Small intestine (tissue), 7 donors: Measurements from ENCODE around the gene SEC16A. TPM values are rescaled to one million over a fixed set of nuclear protein-coding genes. Genes with fewer than 3 reads are reported as not detected.

Source experiments
- DNase-seq, 2 donors: peaks; one replicate each; pipeline versions ENCODE4 v3.0.0 to v3.0.0-alpha.2; 2013
- FAIRE-seq: peaks from 2 replicates; lab custom pipeline; 2012; peaks lifted over from hg19 to GRCh38; lab: Jason Lieb, UNC
- H3K27ac ChIP-seq, 3 donors: one replicate each; pipeline ENCODE4 v1.5.1; 2013; ENCODE audit warnings: low read length in 2 of 3, mild to moderate bottlenecking in 2 of 3, control low read depth in 1 of 3, inconsistent platforms in 1 of 3, low read depth in 1 of 3, moderate library complexity in 1 of 3
- H3K27me3 ChIP-seq, 3 donors: one replicate each; pipeline ENCODE4 v1.6.1; 2013; ENCODE audit warnings: low read length in 3 of 3, inconsistent platforms in 1 of 3; ENCODE audit not compliant: control insufficient read depth in 3 of 3, insufficient read depth in 3 of 3
- H3K36me3 ChIP-seq, 3 donors: one replicate each; pipeline ENCODE4 v1.6.1; 2013; ENCODE audit warnings: low read length in 3 of 3, inconsistent platforms in 1 of 3, low read depth in 1 of 3, mild to moderate bottlenecking in 1 of 3, moderate library complexity in 1 of 3; ENCODE audit not compliant: control insufficient read depth in 3 of 3, insufficient read depth in 2 of 3
- H3K4me1 ChIP-seq, 3 donors: one replicate each; pipeline ENCODE4 v1.6.1; 2013; ENCODE audit warnings: low read length in 2 of 3, inconsistent platforms in 1 of 3, low read depth in 1 of 3, mild to moderate bottlenecking in 1 of 3, moderate library complexity in 1 of 3; ENCODE audit not compliant: control insufficient read depth in 3 of 3, insufficient read depth in 2 of 3
- H3K4me3 ChIP-seq, 3 donors: one replicate each; pipeline ENCODE4 v1.5.1; 2013; ENCODE audit warnings: low read length in 3 of 3, control low read depth in 1 of 3, inconsistent platforms in 1 of 3, low read depth in 1 of 3, mild to moderate bottlenecking in 1 of 3, moderate library complexity in 1 of 3
- H3K9me3 ChIP-seq, 2 donors: one replicate each; pipeline ENCODE4 v1.6.1; 2013; ENCODE audit warnings: low read depth in 1 of 2, low read length in 1 of 2; ENCODE audit not compliant: control insufficient read depth in 2 of 2, insufficient read depth in 1 of 2
- WGBS, 3 donors: extraction: QIAGEN DNeasy Blood & Tissue Kit; methylation state at CpG; one replicate each; pipeline ENCODE4 v1.1.7; 2013; 5-methylcytosine and 5-hydroxymethylcytosine counted together
- polyA plus RNA-seq, 4 donors: library from polyadenylated mRNA; stranded (reverse) in 3 of 4; unstranded in 1 of 4; fragments of 200-250 nt in 3 of 4; fragments of 120-200 nt in 1 of 4; gene quantifications; one replicate each; pipeline versions ENCODE4 v1.2.1 to v1.2.3, GENCODE V29; 2013
- donor health status: healthy with polysubstance abuse.
- donor health status: control.
- donor health status: control.
- donor health status: Bipolar disorder and iron deficiency.
- donor health status: healthy.

Gene SEC16A
- polyA plus RNA-seq, 4 donors = 37.4 to 54.8 (median 39.7) TPM

- Histone ChIP-seq H3K4me1 (no peaks in the 10 kb centered on the region), H3K27ac (no peak overlapping the region), H3K9me3 (no peaks in the 10 kb centered on the region), H3K36me3 (peaks cover 20 to 95% (median 34%) of the 10 kb centered on the region in 3 donors), H3K27me3 (no peaks in the 10 kb centered on the region), H3K4me3 (no peak overlapping the region)
- FAIRE-seq = no peak
- 83 to 92% (median 91%) methylated on average over 12 of the region's 12 CpGs for WGBS, 3 donors
- no peak for DNase-seq
These were observed 11.9 kb downstream of the SEC16A start for GRCh38 chr9:136470792-136471469.

GRCh38 chr9:136470356-136470755 is 12.5 kb downstream of the SEC16A start:
- no peak for FAIRE-seq
- WGBS, 3 donors = 85 to 91% (median 86%) methylated on average over 11 of the region's 11 CpGs
- Histone ChIP-seq H3K27ac (no peak overlapping the region), H3K4me1 (no peaks in the 10 kb centered on the region), H3K4me3 (no peak overlapping the region), H3K27me3 (no peaks in the 10 kb centered on the region), H3K36me3 (peaks cover 24 to 95% (median 39%) of the 10 kb centered on the region in 3 donors), H3K9me3 (no peaks in the 10 kb centered on the region)
- DNase-seq = no peak

- H3K27me3 ChIP-seq = no peaks in the 10 kb centered on the region
- no peak overlapping the region for H3K27ac ChIP-seq
- FAIRE-seq (no peak), DNase-seq (no peak)
- no peaks in the 10 kb centered on the region for H3K4me1 ChIP-seq
- no peak overlapping the region for H3K4me3 ChIP-seq
- H3K36me3 ChIP-seq = peaks cover 28 to 95% (median 37%) of the 10 kb centered on the region in 3 donors
- WGBS, 3 donors = 89 to 93% (median 90%) methylated on average over 15 of the region's 15 CpGs
- no peaks in the 10 kb centered on the region for H3K9me3 ChIP-seq
These were observed 15.1 kb downstream of the SEC16A start for GRCh38 chr9:136467766-136468165.

GRCh38 chr9:136466155-136466541 is 16.7 kb downstream of the SEC16A start:
- Histone ChIP-seq H3K9me3 (no peaks in the 10 kb centered on the region), H3K4me3 (no peak overlapping the region), H3K36me3 (peaks cover 28 to 95% (median 38%) of the 10 kb centered on the region in 3 donors), H3K27ac (no peak overlapping the region), H3K27me3 (no peaks in the 10 kb centered on the region), H3K4me1 (no peaks in the 10 kb centered on the region)
- FAIRE-seq (no peak), DNase-seq (no peak)
- 97% methylated on average over 30 of the region's 30 CpGs for WGBS, 3 donors

GRCh38 chr9:136465500-136466154 is 17.2 kb downstream of the SEC16A start:
- DNase-seq (no peak), FAIRE-seq (no peak)
- Histone ChIP-seq H3K27me3 (no peaks in the 10 kb centered on the region), H3K4me1 (no peaks in the 10 kb centered on the region), H3K27ac (no peak overlapping the region), H3K36me3 (peaks cover 29 to 95% (median 40%) of the 10 kb centered on the region in 3 donors), H3K9me3 (no peaks in the 10 kb centered on the region), H3K4me3 (no peak overlapping the region)
- WGBS, 3 donors = 95 to 97% (median 97%) methylated on average over 22 to 27 of the region's 27 CpGs

- no peak overlapping the region for H3K27ac ChIP-seq
- H3K4me1 ChIP-seq = no peaks in the 10 kb centered on the region
- H3K9me3 ChIP-seq = no peaks in the 10 kb centered on the region
- DNase-seq (no peak), FAIRE-seq (no peak)
- H3K4me3 ChIP-seq = no peak overlapping the region
- H3K36me3 ChIP-seq = peaks cover 26 to 93% (median 38%) of the 10 kb centered on the region in 3 donors
- no peaks in the 10 kb centered on the region for H3K27me3 ChIP-seq
- WGBS, 3 donors = 94 to 96% (median 95%) methylated on average over 6 of the region's 6 CpGs
These were observed 18.6 kb downstream of the SEC16A start for GRCh38 chr9:136464241-136464640.

- Histone ChIP-seq H3K36me3 (peaks cover 33 to 93% (median 38%) of the 10 kb centered on the region in 3 donors), H3K4me3 (no peak overlapping the region), H3K4me1 (no peaks in the 10 kb centered on the region), H3K27ac (no peak overlapping the region), H3K27me3 (no peaks in the 10 kb centered on the region), H3K9me3 (no peaks in the 10 kb centered on the region)
- FAIRE-seq = no peak
- 94 to 96% (median 94%) methylated on average over 14 of the region's 14 CpGs for WGBS, 3 donors
- DNase-seq = no peak
These were observed 19.3 kb downstream of the SEC16A start for GRCh38 chr9:136463578-136463977.

GRCh38 chr9:136462664-136463063 is 20.2 kb downstream of the SEC16A start:
- H3K4me3 ChIP-seq = no peak overlapping the region
- no peak overlapping the region for H3K27ac ChIP-seq
- no peak for DNase-seq
- no peaks in the 10 kb centered on the region for H3K4me1 ChIP-seq
- H3K36me3 ChIP-seq = peaks cover 29 to 96% (median 37%) of the 10 kb centered on the region in 3 donors
- no peak for FAIRE-seq
- H3K9me3 ChIP-seq = no peaks in the 10 kb centered on the region
- 93 to 96% (median 96%) methylated on average over 17 of the region's 17 CpGs for WGBS, 3 donors
- no peaks in the 10 kb centered on the region for H3K27me3 ChIP-seq
